GM19397 (cell line): ENCODE measurements around the gene EXTL1.

Source experiments
- ATAC-seq: cut with Tn5 transposase; IDR thresholded peaks from one replicate; pipeline ENCODE4 v1.9.1; 2021; ENCODE audit warnings: mild to moderate bottlenecking, moderate library complexity; ENCODE audit not compliant: unreplicated experiment

The EXTL1 gene

GRCh38 chr1:25996966-25997827 lies 24.4 kb upstream of the EXTL1 start:
- ATAC-seq, result no peak

- peak; percentile 87 for ATAC-seq
Observed at GRCh38 chr1:25997828-25998761, 23.5 kb upstream of the EXTL1 start, which contains the start of gene PAFAH2. TSS of gene PAFAH2 (minus strand) at chr1:25998063. CDS start at chr1:25990816, 7,247 bp downstream.

- no peak for ATAC-seq
Observed at GRCh38 chr1:25999041-25999800, 22.4 kb upstream of the EXTL1 start.

- ATAC-seq, result no peak
Observed at GRCh38 chr1:26003262-26003661, 18.3 kb upstream of the EXTL1 start.

GRCh38 chr1:26003756-26004155 lies 17.8 kb upstream of the EXTL1 start:
- no peak for ATAC-seq

GRCh38 chr1:26005434-26006105 lies 16.0 kb upstream of the EXTL1 start:
- no peak for ATAC-seq

- ATAC-seq, result no peak
Observed at GRCh38 chr1:26006710-26007109, 14.9 kb upstream of the EXTL1 start.

GRCh38 chr1:26009796-26010447 lies 11.7 kb upstream of the EXTL1 start:
- ATAC-seq, result no peak

- no peak for ATAC-seq
Observed at GRCh38 chr1:26010825-26011224, 10.8 kb upstream of the EXTL1 start.

- ATAC-seq, result no peak
Observed at GRCh38 chr1:26012864-26013263, 8.7 kb upstream of the EXTL1 start.

- ATAC-seq, result no peak
Observed at GRCh38 chr1:26014179-26014578, 7.4 kb upstream of the EXTL1 start.

GRCh38 chr1:26015358-26015757 lies 6.2 kb upstream of the EXTL1 start:
- no peak for ATAC-seq

GRCh38 chr1:26016258-26016952 lies 5.2 kb upstream of the EXTL1 start:
- ATAC-seq, result no peak

- ATAC-seq, result no peak
Observed at GRCh38 chr1:26016953-26017545, 4.5 kb upstream of the EXTL1 start.

GRCh38 chr1:26017606-26018005 lies 4.0 kb upstream of the EXTL1 start:
- ATAC-seq, result no peak

- no peak for ATAC-seq
Observed at GRCh38 chr1:26019641-26020315, 1.8 kb upstream of the EXTL1 start.

GRCh38 chr1:26020330-26020768 lies 1.2 kb upstream of the EXTL1 start:
- ATAC-seq, result no peak

- no peak for ATAC-seq
Observed at GRCh38 chr1:26020941-26021646, 481 bp upstream of the EXTL1 start.
